ENCODE measurements around the gene EEA1. TPM values are rescaled to one million over a fixed set of nuclear protein-coding genes. Genes with fewer than 3 reads are reported as not detected.

Gene EEA1
- total RNA-seq, 1 experiment from 2014 or later: 7.9 TPM

- Histone ChIP-seq H3K9me3 (ENCODE audit: low read length) (no peaks in the 10 kb centered on the region), H2AFZ (ENCODE audit: low read length) (no peak overlapping the region), H3K27ac (ENCODE audit: low read length) (no peak overlapping the region), H3K4me3 (ENCODE audit: low read length) (no peak overlapping the region), H3K36me3 (ENCODE audit: low read depth, low read length) (peaks cover 6% of the 10 kb centered on the region; the same call in 1 of the 2 replicates), H3K4me1 (ENCODE audit: insufficient read depth, low read length) (no peaks in the 10 kb centered on the region), H3K27me3 (ENCODE audit: low read length) (no peaks in the 10 kb centered on the region), H3K9me2 (replicated peaks; ENCODE audit: low read length) (no peaks in the 10 kb centered on the region), H3F3A (ENCODE audit: low read length, unreplicated experiment) (no peaks in the 10 kb centered on the region), H3K79me2 (ENCODE audit: low read length) (no peaks in the 10 kb centered on the region), H4K20me1 (ENCODE audit: low read length) (no peaks in the 10 kb centered on the region), H3K9ac (ENCODE audit: low read length) (no peak overlapping the region), H3K4me2 (ENCODE audit: low read length) (no peak overlapping the region)
- intact Hi-C loops (cut with micrococcal nuclease): no loop called here
- no peak for TF ChIP-seq EZH2phosphoT487 (IDR thresholded peaks at IDR 0.05; ENCODE audit: borderline replicate concordance, low read length)
- TF ChIP-seq EZH2 (IDR thresholded peaks at IDR 0.05; ENCODE audit: low read length, unreplicated experiment): no peak
- no peak for TF ChIP-seq CTCF (conservative IDR thresholded peaks at IDR 0.05; ENCODE audit: low read depth, low read length)
- ChIA-PET CTCF (no interaction called here), POLR2A (ENCODE audit: unreplicated experiment) (no interaction called here)
- no peak for ATAC-seq
- no peak for DNase-seq
- BruUV-seq (replicated peaks): no TSS peak
These were observed 74.8 kb downstream of the EEA1 start for GRCh38 chr12:92854344-92854743.

DNA sequence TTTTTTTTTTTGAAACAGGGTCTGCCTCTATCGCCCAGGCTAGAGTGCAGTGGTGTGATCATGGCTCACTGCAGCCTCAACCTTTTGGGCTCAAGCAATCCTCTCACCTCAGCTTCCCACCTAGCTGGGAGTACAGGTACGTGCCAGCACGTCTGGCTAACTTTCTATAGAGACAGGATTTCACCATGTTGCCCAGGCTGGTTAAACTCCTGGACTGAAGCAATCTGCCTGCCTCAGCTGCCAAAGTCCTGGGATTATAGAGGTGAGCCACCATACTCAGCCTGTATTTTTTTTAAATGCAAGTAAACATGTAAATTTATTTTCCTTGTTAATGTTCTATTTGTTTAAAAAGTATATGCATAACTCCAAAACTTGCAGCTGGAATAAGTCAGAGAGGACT, 80.4 kb downstream of the EEA1 start:
- intact Hi-C loops (cut with micrococcal nuclease): no loop called here
- no TSS peak for BruUV-seq (replicated peaks)
- H2AFZ ChIP-seq (ENCODE audit: low read length): no peak overlapping the region
- H3K79me2 ChIP-seq (ENCODE audit: low read length): no peaks in the 10 kb centered on the region
- ATAC-seq: no peak
- H3F3A ChIP-seq (ENCODE audit: low read length, unreplicated experiment): no peaks in the 10 kb centered on the region
- H3K36me3 ChIP-seq (ENCODE audit: low read depth, low read length): peaks cover 6% of the 10 kb centered on the region; the same call in 1 of the 2 replicates
- H3K4me2 ChIP-seq (ENCODE audit: low read length): no peak overlapping the region
- H3K4me1 ChIP-seq (ENCODE audit: insufficient read depth, low read length): no peaks in the 10 kb centered on the region
- no peak overlapping the region for H3K9ac ChIP-seq (ENCODE audit: low read length)
- DNase-seq: no peak
- H3K27me3 ChIP-seq (ENCODE audit: low read length): no peaks in the 10 kb centered on the region
- ChIA-PET CTCF (no interaction called here), POLR2A (ENCODE audit: unreplicated experiment) (interaction anchor here (0.5 kb wide), 1 partner anchor 76 kb away, joined by 4 read pairs; no protein-coding TSS in a partner anchor)
- H4K20me1 ChIP-seq (ENCODE audit: low read length): no peaks in the 10 kb centered on the region
- H3K9me3 ChIP-seq (ENCODE audit: low read length): no peaks in the 10 kb centered on the region
- no peaks in the 10 kb centered on the region for H3K9me2 ChIP-seq (replicated peaks; ENCODE audit: low read length)
- TF ChIP-seq EZH2 (IDR thresholded peaks at IDR 0.05; ENCODE audit: low read length, unreplicated experiment) (no peak), CTCF (conservative IDR thresholded peaks at IDR 0.05; ENCODE audit: low read depth, low read length) (no peak), EZH2phosphoT487 (IDR thresholded peaks at IDR 0.05; ENCODE audit: borderline replicate concordance, low read length) (no peak)
- H3K27ac ChIP-seq (ENCODE audit: low read length): no peak overlapping the region
- no peak overlapping the region for H3K4me3 ChIP-seq (ENCODE audit: low read length)

GRCh38 chr12:92847368-92847767, 81.7 kb downstream of the EEA1 start:
- no peak overlapping the region for H3K9ac ChIP-seq (ENCODE audit: low read length)
- no peaks in the 10 kb centered on the region for H3F3A ChIP-seq (ENCODE audit: low read length, unreplicated experiment)
- H3K79me2 ChIP-seq (ENCODE audit: low read length): no peaks in the 10 kb centered on the region
- H3K36me3 ChIP-seq (ENCODE audit: low read depth, low read length): peaks cover 6% of the 10 kb centered on the region; the same call in 1 of the 2 replicates
- H3K4me2 ChIP-seq (ENCODE audit: low read length): no peak overlapping the region
- intact Hi-C loops (cut with micrococcal nuclease): no loop called here
- no peak for DNase-seq
- no TSS peak for BruUV-seq (replicated peaks)
- ChIA-PET CTCF (no interaction called here), POLR2A (ENCODE audit: unreplicated experiment) (interaction anchor here (0.6 kb wide), 1 partner anchor 84 kb away, joined by 3 read pairs; no protein-coding TSS in a partner anchor)
- H3K4me1 ChIP-seq (ENCODE audit: insufficient read depth, low read length): no peaks in the 10 kb centered on the region
- H2AFZ ChIP-seq (ENCODE audit: low read length): no peak overlapping the region
- H3K27ac ChIP-seq (ENCODE audit: low read length): no peak overlapping the region
- no peak for TF ChIP-seq EZH2phosphoT487 (IDR thresholded peaks at IDR 0.05; ENCODE audit: borderline replicate concordance, low read length)
- no peaks in the 10 kb centered on the region for H4K20me1 ChIP-seq (ENCODE audit: low read length)
- H3K4me3 ChIP-seq (ENCODE audit: low read length): no peak overlapping the region
- no peaks in the 10 kb centered on the region for H3K9me2 ChIP-seq (replicated peaks; ENCODE audit: low read length)
- no peak for ATAC-seq
- no peaks in the 10 kb centered on the region for H3K27me3 ChIP-seq (ENCODE audit: low read length)
- H3K9me3 ChIP-seq (ENCODE audit: low read length): no peaks in the 10 kb centered on the region

Measured in PC-3 (cell line).